ENCODE data around the gene GAS7.

The GAS7 gene

GRCh38 chr17:10200645-10201044 is 2.2 kb upstream of the GAS7 start:
- no peak for DNase-seq (ENCODE audit: low read depth in 2 of 2)

DNA sequence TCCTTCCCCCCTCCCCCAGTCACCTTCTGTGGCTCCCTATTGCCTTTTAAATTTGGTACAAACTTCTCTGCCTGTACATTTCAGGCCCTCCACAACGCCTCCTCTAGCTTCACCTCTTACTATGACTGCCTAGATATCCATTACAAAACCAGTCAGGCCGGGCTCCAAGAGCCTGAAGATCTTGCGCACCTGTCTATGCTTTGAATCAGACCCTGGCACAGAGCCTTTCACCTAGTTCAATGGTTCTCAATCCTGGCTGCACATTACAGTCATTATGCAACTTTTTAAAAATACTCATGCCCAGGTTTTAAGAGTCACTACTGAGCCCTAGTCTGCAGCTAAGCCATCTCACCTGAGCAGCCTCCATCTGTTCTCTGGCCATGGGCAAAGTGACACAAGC is 1.6 kb upstream of the GAS7 start:
- DNase-seq (ENCODE audit: low read depth in 2 of 2) = no peak

- no peak for DNase-seq (ENCODE audit: low read depth in 2 of 2)
Observed at GRCh38 chr17:10197721-10198508, 491 bp downstream of the GAS7 start.

GRCh38 chr17:10197362-10197720 is 1.1 kb downstream of the GAS7 start:
- DNase-seq (ENCODE audit: low read depth in 2 of 2) = no peak

DNA sequence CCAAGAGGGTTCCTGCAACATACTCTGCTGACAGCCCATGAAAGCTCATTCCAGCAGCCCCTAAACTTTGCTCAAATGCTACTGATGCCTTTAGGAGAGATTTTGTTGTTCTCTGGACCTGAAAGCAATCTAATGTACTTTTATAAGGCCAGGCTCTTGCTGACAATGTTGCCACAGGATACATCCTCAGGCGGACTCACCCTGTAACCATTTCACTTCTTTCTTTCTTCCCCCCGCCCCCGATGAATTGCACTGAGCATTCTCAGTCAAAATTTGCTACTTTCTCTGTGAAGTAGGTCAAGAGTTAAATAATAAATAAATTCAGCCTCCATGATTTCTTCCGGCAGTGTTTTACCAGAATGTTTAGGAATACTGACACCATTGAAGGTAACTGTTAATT is 1.5 kb downstream of the GAS7 start:
- DNase-seq (ENCODE audit: low read depth in 2 of 2) = no peak

DNA sequence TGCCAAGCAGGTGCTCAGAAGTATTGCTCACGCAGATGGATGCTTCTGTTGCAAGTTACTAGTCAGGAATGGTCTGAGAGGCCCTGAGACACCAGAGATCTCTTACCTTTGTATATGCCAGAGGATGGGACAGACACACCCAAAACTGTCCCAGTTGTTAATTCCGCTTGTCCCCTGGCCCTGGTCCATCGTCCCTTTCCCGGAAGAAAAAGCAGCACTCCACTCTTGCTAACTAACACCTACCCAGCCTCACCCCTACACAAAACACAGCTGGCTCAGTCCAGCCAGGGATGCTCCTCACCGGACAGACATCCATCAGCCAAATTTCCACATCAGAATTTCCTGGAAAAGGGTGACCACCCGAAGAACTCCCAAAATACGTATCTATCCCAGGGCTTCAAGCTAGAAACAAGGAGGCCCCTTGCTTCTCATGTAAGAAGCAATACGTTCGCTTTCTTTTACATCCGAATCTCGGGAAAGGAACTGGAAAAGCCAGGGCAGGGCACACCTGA is 2.0 kb downstream of the GAS7 start:
- no peak for DNase-seq (ENCODE audit: low read depth in 2 of 2)

DNA sequence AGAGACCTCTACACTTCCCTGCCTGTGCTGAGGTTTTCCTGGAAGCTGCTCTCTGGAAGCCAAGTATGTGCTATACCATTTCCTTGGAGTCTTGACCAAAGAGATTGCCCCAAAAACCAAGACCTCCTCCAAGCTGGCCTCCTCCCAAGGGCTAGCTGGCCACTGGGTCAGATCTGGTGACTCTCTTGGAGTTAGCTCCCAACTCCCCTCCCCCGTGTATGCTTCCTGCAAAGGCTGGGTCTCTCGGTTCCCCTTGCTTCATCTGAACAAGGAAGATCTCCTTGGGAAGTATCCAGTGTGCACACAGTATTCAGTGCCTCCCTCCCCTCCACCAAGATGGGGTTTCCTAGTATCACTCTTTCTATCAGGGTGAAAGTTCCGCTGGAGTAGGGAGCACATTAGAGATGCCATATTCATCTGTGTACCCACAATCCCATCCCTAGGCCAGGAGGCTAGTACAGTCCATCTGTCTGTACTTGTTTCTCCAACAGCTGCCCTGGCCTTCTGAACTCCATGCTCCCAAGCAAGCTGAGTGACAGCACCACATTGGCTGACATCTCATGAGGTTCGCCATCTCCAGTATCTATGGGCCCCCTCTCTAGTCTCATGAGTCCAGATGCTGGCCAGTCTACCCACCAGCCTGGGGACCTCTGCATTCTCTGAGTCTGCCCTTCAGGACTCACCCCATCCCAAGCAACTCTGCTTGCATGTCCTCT is 3.2 kb downstream of the GAS7 start:
- no peak for DNase-seq (ENCODE audit: low read depth in 2 of 2)

- DNase-seq (ENCODE audit: low read depth in 2 of 2) = no peak
Observed at GRCh38 chr17:10193632-10194031, 4.8 kb downstream of the GAS7 start.

DNA sequence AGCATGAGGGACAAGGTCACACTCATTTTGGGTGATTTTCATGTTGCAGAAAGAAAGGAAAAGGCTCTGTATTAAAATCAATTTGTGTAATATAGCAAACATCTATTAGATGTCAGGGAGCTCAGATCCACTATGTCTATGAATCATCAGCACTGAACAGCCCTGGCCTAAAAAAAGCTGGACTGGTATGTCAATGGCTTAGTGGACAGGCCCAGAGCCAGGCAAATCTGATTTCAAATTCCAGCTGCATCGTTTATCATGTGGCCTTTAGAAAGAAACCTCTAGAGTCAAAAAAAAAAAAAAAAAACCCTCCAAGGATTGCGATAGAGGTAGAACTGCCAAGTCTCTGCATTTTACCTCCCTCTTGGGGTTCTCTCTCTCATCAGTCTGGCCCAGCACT is 5.4 kb downstream of the GAS7 start:
- DNase-seq (ENCODE audit: low read depth in 2 of 2) = no peak

- DNase-seq (ENCODE audit: low read depth in 2 of 2) = no peak
Observed at GRCh38 chr17:10192461-10192860, 5.9 kb downstream of the GAS7 start.

DNA sequence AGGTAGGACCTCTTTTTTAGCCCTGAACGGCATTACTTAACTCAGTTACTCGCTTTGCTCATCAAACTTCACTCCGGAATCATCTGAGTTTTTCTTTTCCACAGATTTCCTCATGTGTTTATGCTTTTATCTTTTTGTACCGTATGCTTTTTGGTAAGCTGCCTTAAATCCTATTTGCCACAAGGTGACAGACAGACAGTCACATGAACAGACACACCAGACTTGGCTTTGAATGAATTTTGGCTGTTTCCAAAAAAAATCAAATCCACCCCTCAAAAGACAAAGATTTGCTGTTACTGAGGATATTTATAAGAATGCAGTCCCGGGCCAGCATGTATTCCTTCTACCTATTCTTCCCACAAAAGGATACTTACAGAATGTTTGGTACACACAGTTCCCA is 10.9 kb downstream of the GAS7 start:
- DNase-seq (ENCODE audit: low read depth in 2 of 2) = no peak

DNA sequence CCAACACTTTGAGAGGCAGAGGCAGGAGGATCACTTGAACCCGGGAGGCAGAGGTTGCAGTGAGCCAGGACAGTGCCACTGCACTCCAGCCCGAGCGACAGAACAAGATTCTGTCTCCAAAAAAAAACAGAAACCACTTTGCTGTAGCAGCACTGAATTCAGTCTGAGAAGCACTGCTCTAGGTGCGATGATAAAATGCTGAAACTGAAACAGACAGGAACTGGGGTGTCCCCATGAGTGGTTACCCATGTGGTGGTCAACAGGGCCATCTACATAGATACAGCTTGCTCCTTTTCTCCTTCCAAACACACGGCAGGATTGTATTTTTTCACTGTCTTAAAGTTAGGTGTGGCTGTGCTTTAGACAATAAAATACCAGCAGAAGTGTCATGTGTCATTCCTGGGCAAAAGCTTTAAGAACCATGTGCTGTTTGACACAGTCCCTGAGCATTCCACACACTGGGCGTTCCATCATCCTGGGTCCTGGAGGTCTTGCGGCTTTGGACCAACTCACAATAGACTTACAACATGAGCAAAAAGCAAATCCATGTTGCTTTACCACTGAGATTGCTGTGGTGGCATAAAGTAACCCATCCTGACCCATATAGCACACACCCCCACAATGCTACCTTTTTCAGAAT is 11.5 kb downstream of the GAS7 start:
- no peak for DNase-seq (ENCODE audit: low read depth in 2 of 2)

DNA sequence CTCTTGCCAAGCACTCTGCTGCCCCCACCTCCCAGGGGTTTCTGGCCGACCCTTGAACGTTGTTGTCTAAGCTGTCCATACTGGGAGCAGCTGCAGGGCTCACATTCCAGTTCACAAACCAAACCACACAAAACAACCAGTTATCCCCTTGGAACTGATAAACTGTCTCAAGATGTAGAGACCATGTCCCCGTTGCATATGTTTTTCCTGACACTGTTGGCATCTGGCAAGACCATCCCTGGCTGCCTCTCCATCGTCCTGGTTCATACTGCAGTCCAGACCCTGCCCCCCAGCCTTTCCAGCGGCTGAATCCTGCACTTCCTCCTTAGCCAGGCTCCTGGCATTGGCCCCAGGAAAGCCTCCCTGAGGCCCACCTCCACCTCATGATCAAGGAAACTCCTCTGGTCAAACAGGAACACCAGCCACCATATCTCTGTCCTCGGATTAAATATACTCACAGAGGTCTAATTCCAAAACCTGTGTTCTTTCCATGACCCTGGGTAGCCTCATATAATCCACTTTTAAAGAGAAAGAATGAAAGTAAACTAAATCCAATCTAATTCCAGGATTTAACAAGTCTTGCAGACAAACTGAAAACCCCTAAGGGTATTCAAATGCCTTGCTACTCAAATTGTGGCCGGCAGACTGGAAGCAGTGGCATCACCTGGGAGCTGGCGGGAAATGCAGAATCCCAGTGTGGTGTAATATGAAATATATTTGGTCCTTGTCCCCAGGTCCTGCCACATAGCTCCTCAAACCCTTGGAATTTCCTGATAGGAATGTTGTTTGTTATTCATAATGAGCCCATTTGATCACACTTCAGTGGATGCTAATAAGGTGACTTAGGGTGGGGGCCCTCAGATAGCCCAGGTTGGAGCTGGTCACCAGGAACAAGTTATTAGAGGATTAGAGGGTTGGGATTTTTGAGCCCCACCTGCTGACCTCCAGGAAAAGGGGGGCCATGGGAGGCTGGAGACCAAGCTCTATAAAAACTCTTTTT is 14.2 kb downstream of the GAS7 start:
- DNase-seq (ENCODE audit: low read depth in 2 of 2) = no peak

DNA sequence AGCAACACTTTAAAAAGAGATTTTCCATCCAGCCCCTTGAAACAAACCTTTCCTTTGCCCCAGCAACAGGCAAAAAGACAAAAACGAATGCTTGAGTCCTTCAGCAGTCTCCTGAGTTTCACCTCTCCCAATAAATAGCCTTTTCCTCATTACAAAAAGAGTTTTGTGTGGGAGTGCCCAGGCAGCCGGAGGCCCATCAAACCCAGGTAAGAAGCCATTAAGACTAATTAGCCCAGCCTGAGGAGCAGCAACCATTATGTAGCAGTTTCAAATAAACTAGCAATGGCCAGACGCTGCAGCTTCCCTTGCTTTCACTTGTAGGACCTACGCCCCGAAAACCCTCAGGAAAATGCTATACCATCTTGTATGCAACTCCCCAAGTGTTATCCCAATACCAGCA is 15.6 kb downstream of the GAS7 start:
- no peak for DNase-seq (ENCODE audit: low read depth in 2 of 2)

- no peak for DNase-seq (ENCODE audit: low read depth in 2 of 2)
Observed at GRCh38 chr17:10178506-10178991, 19.9 kb downstream of the GAS7 start.

- no peak for DNase-seq (ENCODE audit: low read depth in 2 of 2)
Observed at GRCh38 chr17:10177913-10178505, 20.4 kb downstream of the GAS7 start.

- no peak for DNase-seq (ENCODE audit: low read depth in 2 of 2)
Observed at GRCh38 chr17:10177131-10177912, 21.1 kb downstream of the GAS7 start.

DNA sequence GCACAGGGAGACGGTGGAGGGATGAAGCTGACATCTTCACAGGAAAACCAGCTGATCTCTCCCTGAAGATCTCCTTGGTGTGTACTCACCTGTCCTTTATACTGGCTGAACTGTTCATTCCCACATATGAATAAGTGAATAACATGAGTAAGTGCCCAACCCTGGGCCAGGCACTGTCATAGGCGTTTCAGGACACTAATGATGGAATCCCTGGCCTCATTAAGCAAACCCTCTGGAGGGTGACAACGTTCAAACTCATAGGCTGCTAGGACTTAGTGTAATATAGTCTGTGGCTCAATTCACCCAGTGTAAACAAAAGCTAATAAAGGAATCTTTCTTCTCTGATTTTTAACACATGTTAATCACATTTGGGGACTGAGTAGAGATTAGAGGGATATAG is 24.5 kb downstream of the GAS7 start:
- no peak for DNase-seq (ENCODE audit: low read depth in 2 of 2)

- DNase-seq (ENCODE audit: low read depth in 2 of 2) = no peak
Observed at GRCh38 chr17:10172778-10173177, 25.6 kb downstream of the GAS7 start.

- DNase-seq (ENCODE audit: low read depth in 2 of 2) = no peak
Observed at GRCh38 chr17:10172241-10172741, 26.1 kb downstream of the GAS7 start.
